Inferior parietal cortex (tissue), 1 donor: ENCODE data around the gene ENO4.

Source experiments
- DNase-seq: peaks from one replicate; pipeline ENCODE4 v3.0.0-alpha.2; 2016; ENCODE audit errors: extremely low spot score

ENO4 gene, protein sequence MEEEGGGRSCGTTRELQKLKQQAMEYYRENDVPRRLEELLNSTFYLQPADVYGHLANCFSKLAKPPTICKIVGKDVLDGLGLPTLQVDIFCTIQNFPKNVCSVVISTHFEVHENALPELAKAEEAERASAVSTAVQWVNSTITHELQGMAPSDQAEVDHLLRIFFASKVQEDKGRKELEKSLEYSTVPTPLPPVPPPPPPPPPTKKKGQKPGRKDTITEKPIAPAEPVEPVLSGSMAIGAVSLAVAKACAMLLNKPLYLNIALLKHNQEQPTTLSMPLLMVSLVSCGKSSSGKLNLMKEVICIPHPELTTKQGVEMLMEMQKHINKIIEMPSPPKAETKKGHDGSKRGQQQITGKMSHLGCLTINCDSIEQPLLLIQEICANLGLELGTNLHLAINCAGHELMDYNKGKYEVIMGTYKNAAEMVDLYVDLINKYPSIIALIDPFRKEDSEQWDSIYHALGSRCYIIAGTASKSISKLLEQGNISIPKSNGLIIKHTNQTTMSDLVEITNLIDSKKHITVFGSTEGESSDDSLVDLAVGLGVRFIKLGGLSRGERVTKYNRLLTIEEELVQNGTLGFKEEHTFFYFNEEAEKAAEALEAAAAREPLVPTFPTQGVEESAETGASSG

DNA sequence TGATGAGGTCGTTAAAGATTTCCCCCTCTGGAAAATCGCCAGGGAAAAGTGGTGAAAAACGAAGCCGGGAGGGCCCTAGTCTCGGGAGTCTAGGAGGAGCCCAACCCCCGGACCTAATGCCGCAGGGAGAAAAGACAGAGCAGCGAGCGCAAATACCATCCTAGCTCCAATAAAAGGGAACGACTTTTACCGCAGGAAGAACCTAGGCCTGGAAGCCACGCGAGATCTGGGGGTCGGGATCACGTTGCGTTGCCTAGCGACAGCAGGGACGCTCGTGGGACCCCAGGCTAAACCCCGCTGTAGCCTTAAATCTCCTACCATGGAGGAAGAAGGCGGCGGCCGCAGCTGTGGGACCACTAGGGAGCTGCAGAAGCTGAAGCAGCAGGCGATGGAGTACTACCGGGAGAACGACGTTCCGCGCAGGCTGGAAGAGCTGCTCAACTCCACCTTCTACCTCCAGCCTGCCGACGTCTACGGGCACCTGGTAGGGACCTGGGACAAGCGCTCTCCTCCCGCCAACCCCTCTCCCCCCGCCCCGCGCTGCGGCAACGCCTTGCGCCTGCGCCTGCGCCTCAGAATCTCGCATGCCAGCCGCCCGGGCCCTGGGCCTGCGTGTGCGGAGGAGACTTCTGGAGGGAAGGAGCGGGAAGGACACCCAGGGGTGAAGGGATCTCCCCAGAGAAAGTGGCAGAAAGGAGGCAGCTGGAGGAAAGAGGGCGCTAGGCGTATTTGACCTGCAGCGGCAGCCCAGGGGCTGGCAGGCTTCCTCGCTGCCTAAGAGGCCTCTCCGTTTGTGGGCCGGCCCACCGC, at the start of gene ENO4:
Gene ENO4, plus strand, starts transcription at position 252 of the 810 bp plus-strand sequence. Its CDS starts 68 bp downstream, at position 320.
- DNase-seq = peak; percentile 67

DNA sequence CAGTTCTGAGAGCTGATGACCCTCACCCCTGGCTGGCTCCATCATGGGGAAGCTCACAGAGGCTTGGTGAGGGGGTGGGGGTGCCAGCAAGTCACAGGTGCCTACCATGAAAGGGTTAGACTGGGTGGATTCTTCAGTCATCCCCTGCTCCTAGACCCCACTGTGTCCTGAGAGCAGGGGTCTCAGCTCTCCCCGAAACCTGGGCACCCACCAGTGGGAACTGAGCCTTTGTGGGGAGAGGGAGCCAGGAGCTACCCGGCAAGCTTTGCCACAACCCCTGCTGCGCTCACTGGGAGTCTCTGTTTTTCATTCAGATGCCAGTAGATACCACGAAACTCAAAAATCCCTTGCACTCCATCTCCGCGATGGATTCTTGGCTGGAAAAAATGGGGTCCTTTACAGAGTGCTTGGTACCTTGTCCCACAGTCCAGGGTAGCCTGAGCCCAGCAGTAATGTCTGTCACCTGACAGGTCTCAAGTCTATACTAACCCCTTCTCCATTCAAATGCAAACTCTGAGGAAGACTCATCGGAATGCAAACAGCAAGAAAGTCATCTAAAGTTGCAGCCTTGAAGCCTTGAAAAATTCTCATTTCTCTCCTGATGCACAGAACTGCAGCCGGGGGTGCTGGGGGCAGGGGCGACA, 48.9 kb upstream of the ENO4 start:
- DNase-seq = no peak

DNA sequence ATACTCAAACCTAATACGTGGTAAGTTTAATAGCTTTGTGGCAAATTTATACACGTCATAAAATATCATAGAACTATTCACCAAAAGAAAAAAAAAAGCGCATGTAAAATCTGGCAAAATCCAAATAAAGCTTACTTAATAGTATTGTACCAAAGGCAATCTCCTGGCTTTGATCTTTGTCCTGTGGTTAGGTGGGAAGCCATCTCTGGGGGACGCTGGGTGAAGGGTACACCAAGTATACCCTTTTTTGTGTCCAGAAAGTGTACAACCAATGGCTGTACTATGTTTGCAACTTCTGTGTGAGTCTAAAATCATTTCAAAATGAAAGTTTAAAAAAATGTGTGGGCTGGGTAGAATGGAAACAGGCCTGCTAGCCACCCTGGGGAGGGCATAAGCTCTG, 47.6 kb upstream of the ENO4 start:
- DNase-seq = no peak

DNA sequence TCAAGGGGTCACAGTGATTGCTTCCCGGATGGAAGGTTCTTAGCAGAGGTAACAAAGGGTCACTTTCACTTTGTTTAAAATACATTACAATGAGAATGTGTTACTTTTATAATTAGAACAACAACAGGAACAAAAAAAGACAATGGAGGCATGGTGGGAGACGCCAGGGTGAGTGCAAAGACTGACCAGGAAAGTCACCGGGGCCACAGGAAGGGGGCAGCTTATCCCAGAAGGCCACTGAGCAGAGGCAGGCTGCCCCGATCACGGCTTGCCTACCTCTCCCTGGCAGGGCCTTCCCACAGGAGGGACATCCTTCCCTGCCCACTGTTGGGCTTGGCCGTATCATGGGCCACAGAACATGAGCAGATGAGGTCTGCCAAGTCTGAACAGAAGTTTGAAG, 46.8 kb upstream of the ENO4 start:
- no peak for DNase-seq

DNA sequence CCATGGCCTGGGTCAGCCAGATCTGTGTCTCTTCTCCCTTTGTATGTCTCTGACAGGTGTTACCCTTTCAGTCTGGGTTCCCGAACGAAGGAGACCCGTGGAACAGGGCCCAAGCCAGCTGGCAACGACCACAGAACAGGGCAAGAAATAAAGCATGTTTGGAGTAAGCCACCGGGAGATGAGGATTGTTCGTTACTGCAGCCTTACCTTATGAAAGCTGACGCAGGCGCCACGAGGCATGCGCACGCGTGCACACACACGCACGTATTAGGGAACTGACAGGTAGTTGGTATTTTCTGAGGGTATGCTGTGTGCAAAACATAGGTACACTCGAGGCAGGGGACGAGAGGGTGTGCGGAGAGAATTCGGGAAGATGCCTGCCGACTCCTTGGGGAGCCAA, 46.4 kb upstream of the ENO4 start:
- no peak for DNase-seq

DNA sequence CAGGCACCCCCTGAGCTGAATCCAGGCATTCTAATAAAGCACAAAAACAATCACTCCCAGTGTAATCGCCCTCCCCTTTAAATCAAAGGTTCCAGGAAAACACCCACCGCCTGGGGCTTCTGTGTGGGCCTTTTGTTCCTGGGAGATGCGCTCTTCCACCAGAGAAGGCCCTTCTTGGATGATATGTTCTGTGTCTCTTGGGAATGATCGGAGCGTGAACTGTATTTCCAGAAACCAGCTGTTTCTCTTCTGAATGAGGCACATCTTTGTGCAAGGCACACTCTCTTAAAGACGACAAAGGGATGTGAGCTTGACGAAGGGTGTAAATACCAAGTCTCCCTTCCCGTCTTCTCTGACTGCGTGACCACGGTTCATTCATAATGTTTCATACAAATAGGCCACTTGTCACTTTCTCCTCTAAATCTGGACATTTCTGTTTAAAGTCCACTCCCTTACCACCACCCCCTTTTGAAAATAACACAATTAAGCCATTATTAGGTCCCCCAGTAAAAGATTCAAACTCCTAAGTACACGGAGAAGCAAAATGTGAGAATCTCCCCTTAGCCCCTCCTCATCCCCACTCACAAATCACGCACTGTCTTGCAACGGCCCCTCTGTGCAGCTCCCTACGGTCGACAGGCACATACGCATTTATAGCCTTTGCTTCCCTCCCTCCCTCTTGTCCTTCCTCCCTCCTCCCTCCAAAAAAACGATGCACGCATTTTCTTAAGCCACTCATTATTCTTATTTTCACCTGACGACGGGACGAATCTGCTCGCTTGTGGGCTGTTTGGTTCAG, 45.6 kb upstream of the ENO4 start:
- no peak for DNase-seq

DNA sequence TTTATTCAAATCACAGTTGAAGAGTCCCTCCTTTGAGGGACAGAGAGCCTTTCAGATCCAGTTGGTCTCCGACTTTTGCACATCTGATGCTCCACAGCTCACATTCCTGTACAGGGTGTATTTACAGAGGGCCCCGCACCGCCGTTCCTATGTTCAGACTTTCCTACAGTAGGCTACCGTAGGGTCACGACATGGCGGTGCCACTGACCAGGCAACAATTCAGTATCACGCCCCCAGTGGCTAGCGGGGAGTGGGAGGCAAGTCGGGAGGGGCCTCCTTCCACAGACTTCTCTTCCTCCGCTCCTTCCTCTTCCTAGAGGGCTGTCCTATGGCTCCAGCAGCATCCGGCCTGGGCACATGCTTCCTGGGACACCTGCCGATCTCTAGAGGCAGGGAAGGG, 40.6 kb upstream of the ENO4 start:
- no peak for DNase-seq

DNA sequence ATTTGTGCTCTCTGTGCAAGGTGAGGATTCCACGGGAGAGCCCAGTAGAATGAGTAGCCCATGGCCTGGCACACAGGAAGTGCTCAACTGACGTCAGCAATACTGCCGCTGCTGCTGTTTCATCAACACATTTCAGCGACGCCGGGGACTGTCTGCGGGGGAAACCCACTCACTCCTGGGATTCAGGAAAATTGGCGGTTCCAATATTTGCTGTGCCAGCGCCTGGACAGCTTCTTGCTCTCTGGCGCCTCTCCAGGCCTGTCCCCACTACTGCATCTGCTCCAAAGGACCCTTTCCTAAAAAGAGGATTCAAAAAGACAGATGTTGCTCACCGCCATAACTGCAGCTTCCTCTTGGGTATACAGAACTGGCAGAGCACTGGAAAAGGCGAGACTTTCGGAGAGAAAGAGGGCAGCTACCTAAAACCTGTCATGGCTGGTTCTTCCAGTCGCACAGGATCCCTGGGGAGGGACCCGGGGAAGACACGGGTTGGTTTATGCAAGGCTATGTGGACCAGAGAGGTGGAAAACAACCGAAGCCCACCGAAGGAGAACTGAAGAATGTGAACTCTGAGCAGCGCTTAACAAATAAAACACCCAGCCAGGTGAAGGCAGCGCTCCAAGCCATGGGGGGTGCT, 39.7 kb upstream of the ENO4 start:
- DNase-seq = no peak

DNA sequence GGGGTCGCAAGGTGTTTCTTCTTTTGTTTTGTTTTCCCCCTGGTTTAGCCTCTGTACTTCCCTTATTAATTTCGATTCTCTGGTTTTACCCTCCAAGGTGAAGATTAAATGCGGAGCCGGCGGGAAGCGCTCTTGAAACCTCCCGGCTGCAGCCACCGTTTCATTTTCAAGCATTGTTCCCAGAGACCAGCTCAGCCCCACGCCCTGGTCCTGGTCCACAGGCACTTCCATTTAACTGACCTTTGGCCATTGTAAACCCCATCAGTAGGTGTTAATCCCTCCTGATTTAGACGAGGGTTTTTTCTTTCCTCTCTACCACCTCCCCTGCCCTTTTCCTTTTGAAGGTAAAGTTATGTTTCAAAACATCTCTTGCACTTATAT, 39.2 kb upstream of the ENO4 start:
- DNase-seq = no peak

DNA sequence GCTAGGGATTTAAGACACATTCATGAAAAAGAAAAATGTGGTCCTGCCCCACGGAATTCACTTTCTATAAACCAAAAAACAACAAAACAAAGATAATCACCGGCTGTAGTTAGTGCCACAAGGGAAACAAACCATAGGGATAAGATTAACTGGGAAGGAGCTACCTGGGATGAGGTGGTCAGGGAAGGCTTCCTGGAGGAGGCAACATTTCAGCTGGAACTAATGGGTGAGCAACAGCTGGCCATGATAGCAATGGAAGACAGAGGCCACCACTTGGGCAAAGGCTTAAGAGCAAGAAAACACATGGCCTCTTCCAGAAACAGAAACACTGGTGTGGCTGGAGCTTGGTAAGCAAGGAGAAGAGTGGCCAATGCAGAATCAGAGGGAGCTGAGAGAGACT, 38.4 kb upstream of the ENO4 start:
- no peak for DNase-seq

DNA sequence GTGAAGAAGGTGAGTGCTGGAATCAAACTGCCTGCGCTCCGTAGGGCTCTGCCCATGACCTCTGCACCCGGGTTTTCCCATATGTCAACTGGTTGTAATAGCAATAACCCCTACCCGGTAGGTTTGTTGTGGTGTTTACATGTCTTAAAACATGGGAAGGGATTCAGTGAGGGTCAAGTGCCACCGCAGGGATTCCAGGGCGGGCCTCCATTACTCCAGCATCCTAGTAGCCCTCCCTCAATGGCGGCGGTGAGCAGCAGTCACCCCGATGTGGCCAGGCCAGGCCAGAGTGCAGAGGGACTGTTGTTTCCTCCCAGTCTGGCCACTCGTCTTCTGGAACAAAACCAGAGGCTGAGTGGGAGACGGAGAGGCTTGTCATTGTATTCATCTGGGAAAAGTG, 37.6 kb upstream of the ENO4 start:
- DNase-seq = no peak

DNA sequence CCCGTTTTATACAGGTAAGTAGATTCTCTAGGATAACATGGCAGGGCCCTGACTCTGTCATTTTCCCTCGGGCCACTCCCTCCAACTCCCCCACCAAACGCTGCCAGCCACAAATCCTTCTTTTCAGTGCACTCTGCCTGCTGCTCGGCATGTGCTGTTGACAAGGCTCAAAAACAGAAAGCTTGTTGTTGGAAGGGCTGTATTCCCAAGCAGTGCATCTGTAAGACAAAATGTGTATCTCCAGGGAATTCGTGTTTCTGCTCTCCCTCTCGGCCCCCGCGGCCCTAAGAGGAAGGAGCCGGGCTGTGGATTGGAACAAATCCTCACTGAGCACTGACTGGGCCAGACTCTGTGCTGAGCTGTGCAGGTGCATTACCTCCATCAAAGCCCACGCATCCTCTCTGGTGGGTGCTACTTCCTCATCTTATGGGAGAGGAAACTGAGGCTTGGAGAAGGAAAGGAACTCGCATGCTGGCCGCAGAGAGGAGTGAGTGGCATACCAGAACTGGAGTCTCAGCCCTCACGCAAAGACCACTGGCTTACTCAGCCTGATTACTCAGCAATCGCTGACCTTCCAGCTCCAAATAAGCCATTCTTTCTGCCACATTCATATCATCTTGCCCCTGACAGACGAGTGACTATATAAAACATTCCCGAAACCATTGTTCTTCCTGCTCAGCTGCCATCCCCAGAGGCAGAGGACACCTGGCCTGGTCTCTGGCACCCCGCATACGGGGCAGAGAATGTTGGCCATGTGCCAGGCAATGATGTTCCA, 33.5 kb upstream of the ENO4 start:
- no peak for DNase-seq

DNA sequence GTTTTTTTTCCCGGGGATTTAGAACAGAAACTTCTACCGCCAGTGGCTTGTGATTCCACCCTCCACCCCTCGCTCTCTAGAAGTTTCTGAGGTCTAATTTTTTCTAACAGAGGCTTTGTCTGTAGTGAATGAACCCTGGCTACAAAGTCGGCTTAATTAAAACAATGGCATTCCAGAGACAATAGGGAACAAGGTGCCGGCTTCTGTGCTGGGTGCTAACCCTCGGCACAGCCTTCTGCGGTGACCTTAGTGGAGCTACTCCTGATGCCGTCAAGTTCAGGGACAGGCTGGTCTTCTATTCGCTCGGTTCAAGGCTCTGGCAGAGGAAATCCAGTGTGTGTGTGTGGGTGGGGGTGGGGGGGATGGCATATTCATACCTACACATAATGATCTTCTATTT, 32.1 kb upstream of the ENO4 start:
- no peak for DNase-seq

DNA sequence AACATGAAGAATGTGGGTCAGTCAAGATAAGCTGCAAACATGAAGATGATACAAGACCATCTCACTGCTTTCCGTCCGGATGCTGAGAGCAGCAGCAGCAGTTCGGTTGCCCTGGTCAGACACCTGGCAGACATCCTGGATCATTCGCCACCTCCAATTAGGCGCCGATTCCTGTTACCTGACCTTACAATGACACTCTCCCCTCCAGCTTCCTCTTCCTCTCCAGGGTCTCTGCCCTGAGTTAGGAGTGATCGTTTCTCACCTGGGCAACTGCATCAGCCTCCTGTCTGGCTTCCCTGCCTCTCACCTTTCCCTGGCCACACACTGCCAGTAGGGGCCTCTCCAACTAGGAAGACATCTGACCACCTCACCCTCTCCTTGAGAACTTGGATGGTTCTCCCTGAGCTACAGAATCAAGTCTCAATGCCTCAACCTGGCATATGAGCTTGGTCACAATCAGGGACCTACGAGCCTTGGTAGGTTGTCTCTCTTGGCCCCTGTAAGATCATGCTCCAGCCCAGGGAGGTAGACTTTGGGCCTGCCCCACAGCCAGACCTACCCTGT, 31.4 kb upstream of the ENO4 start:
- no peak for DNase-seq

DNA sequence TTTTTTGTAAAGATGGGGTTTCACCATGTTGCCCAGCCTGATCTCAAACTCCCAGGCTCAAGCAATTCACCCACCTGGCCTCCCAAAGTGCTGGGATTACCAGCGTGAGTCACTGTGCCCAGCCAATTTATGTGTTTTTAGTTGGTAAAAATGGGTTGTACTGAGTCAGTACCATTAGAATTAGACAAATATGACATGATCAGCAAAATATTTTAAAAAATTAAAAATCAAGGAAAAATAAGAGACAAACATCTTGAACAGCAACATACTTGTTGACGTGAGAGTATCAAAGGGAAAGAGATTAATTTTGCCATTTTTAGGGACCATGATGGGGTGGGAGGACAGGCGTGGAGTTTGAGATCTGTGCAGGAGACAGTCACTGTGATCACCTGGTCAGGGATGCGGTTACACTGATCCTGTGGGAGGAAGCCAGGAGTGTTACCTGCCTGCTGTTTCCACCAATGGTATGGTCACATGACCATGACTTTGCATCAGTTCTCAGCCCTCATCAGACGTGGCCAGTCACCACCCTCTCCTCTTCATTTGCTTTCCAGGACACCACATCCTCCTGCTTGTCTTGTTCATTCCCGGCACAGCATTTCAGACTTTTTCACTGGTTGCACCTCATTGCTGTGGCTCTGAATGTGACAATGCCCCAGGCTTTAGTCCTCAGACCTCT, 29.2 kb upstream of the ENO4 start:
- no peak for DNase-seq

DNA sequence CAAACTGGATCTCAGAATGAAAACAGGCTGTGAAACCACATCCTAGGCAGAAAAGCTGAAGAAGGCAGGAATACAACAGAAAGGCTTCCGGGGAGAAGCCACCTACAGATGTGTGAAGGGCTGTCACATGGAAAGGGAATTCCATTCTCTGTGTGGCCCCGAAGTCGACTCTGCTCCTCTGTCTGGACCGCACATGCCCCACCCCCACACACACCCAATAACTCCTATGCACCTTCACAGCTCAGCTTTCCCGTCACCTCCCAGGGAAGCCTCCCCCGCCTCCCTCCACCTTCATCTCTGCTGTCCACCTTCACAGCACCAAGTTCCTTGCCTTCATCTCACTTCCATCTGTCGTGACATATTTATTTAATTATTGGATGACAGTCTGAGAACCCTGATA, 23.4 kb upstream of the ENO4 start:
- DNase-seq = no peak

DNA sequence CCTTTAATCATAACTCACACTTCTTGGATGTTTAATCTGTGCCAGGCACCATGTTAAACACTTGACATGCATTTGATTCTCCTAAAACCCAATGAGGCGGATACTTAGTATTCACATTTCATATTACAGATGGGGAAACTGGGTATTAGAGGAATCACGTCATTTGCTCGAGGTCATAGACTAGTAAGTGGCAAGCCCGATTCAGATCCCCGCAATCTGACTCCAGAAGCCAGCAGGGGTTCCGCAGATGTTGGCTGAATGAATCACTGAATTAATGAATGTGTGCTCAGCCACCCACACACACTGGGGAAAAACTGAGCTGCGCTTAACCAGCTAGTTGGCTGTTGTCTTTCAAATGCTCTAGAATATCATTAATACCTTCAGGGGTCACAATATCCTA, 22.5 kb upstream of the ENO4 start:
- DNase-seq = no peak

DNA sequence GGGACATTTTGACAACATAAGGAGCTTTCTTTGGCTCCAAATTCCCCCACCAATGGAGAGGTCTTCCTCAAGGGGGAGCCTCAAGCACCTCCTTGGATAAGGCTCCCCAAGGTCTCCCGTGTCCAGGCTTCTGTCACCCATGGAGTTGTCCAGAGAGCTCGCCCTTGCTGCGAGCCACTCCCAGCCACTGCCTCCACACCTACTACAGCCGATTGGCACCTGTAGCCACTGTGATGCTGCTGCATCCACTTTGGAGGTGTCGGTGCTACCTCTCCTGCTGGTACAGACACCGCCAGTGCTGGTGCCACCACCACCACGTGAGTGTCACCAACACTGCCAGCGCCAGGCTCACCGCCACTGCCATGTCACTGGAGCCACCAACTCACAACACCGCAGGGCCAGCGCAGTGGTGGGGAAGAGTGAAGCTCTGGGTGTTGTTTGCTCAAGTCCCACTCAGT, 22.1 kb upstream of the ENO4 start:
- DNase-seq = no peak

DNA sequence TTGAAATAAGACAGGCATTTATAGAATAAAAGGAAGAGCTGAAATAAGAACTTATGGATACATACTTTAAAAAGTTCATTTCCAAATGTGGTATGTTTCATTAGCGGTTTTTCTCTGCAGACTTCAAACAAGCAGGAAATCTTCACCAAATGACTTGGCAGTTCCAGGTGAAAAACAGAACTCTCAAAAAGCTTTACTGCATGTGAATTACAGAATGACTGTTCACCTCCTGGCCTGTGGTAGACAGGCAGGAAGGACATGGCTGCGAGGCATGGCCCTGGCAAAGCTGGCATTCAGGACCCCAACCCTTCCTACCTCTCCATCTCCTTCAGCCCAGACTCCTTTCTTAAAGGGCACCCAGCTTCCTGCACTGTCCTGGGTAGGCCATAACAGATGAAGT, 21.2 kb upstream of the ENO4 start:
- no peak for DNase-seq
